Peyer's patch (tissue), 4 donors: ENCODE data around the gene BCAS1.

Source experiments
- CTCF ChIP-seq, 6 experiments: fragments of 450-650 bp in 4 of 6; fragments of 200-600 bp in 2 of 6; sonication (generic) in 1 of 6; IDR thresholded peaks; one replicate each; pipeline ENCODE4 v1.5.1; 2017 to 2019; ENCODE audit warnings: antibody characterized with exemption in 6 of 6, mild to moderate bottlenecking in 3 of 6, moderate library complexity in 1 of 6
- POLR2A ChIP-seq, 2 donors: fragments of 450-650 bp; IDR thresholded peaks; one replicate each; pipeline ENCODE4 v1.5.1; 2017; ENCODE audit warnings: antibody characterized with exemption in 2 of 2, mild to moderate bottlenecking in 2 of 2, moderate library complexity in 2 of 2

- no peak for TF ChIP-seq POLR2A (IDR thresholded peaks at IDR 0.05)
- no peak for TF ChIP-seq CTCF (IDR thresholded peaks at IDR 0.05)
Measured at GRCh38 chr20:54021446-54022235, 48.8 kb downstream of the BCAS1 start.
